K562 (cell line): ENCODE results near the gene LDB1. TPM values are rescaled to one million over a fixed set of nuclear protein-coding genes. Genes with fewer than 3 reads are reported as not detected.

Source experiments
- ARID1B ChIP-seq: fragments of 450-650 bp; IDR thresholded peaks from 2 replicates; pipeline ENCODE4 v1.6.1; 2016; ENCODE audit warnings: antibody characterized with exemption, mild to moderate bottlenecking, inconsistent platforms
- ATF1 ChIP-seq, 2 experiments: fragments of 450-650 bp in 1 of 2; IDR thresholded peaks; 2 replicates each; pipeline ENCODE4 v1.6.1; 2016; ENCODE audit warnings: missing compliant biosample characterization in 1 of 2, missing genetic modification characterization in 1 of 2
- BACH1 ChIP-seq: fragments of 200-800 bp; sonication (Bioruptor generic); IDR thresholded peaks from 2 replicates; pipeline ENCODE4 v1.6.1; 2016; ENCODE audit warnings: missing genetic modification characterization, missing compliant biosample characterization
- EGR1 ChIP-seq: fragments of 450-650 bp; conservative IDR thresholded peaks from 2 replicates; pipeline ENCODE4 v1.6.1; 2017; ENCODE audit warnings: mild to moderate bottlenecking
- IRF2 ChIP-seq: sonication (generic); formaldehyde crosslinking; IDR thresholded peaks from 2 replicates; pipeline ENCODE4 v1.8.1; 2022; ENCODE audit warnings: mild to moderate bottlenecking, missing genetic modification reagents
- LEF1 ChIP-seq: fragments of 450-650 bp; IDR thresholded peaks from 2 replicates; pipeline ENCODE4 v1.6.1; 2016; ENCODE audit warnings: mild to moderate bottlenecking
- MTA2 ChIP-seq: fragments of 450-650 bp; IDR thresholded peaks from 2 replicates; pipeline ENCODE4 v1.6.1; 2016; ENCODE audit warnings: low read depth
- MTA3 ChIP-seq: fragments of 450-650 bp; formaldehyde crosslinking; IDR thresholded peaks from 2 replicates; pipeline ENCODE4 v1.6.1; 2017; ENCODE audit warnings: mild to moderate bottlenecking, borderline replicate concordance
- MYNN ChIP-seq, 2 experiments: sonication (generic); formaldehyde crosslinking in 1 of 2; IDR thresholded peaks; 2 replicates each; pipeline versions ENCODE4 v1.5.0 to v1.6.1; 2016 to 2020; ENCODE audit warnings: antibody characterized with exemption in 1 of 2, missing genetic modification reagents in 1 of 2
- NFIC ChIP-seq: fragments of 450-650 bp; IDR thresholded peaks from 2 replicates; pipeline ENCODE4 v1.6.1; 2017; ENCODE audit warnings: mild to moderate bottlenecking, inconsistent platforms
- POLR2A ChIP-seq: fragments of 450-650 bp; conservative IDR thresholded peaks from 2 replicates; pipeline ENCODE4 v1.6.1; 2016
- RAD51 ChIP-seq: fragments of 450-650 bp; IDR thresholded peaks from 2 replicates; pipeline ENCODE4 v1.7.1; 2016; ENCODE audit warnings: low read depth, mild to moderate bottlenecking, borderline replicate concordance
- SMARCA4 ChIP-seq: fragments of 450-650 bp; IDR thresholded peaks from 2 replicates; pipeline ENCODE4 v1.6.1; 2016
- SMC3 ChIP-seq: conservative IDR thresholded peaks from 2 replicates; pipeline ENCODE4 v1.6.1; 2011; ENCODE audit warnings: low read depth, low read length, improper control_type of control experiment; ENCODE audit not compliant: insufficient read depth
- SP1 ChIP-seq: sonication (generic); formaldehyde crosslinking; IDR thresholded peaks from 2 replicates; pipeline ENCODE4 v1.8.1; 2022; ENCODE audit warnings: mild to moderate bottlenecking, missing genetic modification reagents
- TAF7 ChIP-seq: fragments of 450-650 bp; IDR thresholded peaks from 2 replicates; pipeline ENCODE4 v1.6.1; 2016; ENCODE audit warnings: missing genetic modification characterization, missing compliant biosample characterization
- XRCC5 ChIP-seq: fragments of 200-400 bp; formaldehyde crosslinking; IDR thresholded peaks from 2 replicates; pipeline ENCODE4 v1.6.1; 2017; ENCODE audit warnings: low read depth, mild to moderate bottlenecking, low read length
- ZNF133 ChIP-seq: fragments of 250-450 bp; sonication (Bioruptor Pico); IDR thresholded peaks from 2 replicates; pipeline ENCODE4 v1.4.0; 2020; ENCODE audit warnings: mild to moderate bottlenecking
- ZNF165 ChIP-seq: fragments of 250-450 bp; sonication (Bioruptor Pico); IDR thresholded peaks from 2 replicates; pipeline ENCODE4 v1.4.0; 2020; ENCODE audit warnings: borderline replicate concordance
- ZNF212 ChIP-seq: fragments of 450-650 bp; formaldehyde crosslinking; IDR thresholded peaks from 2 replicates; pipeline ENCODE4 v1.4.0; 2020; ENCODE audit warnings: mild to moderate bottlenecking
- ZNF263 ChIP-seq: sonication (generic); formaldehyde crosslinking; IDR thresholded peaks from 2 replicates; pipeline ENCODE4 v1.8.0; 2022; ENCODE audit warnings: mild to moderate bottlenecking, missing genetic modification reagents, borderline replicate concordance
- ZNF280B ChIP-seq: fragments of 250-450 bp; sonication (Bioruptor Pico); IDR thresholded peaks from 2 replicates; pipeline ENCODE4 v1.5.1; 2021; ENCODE audit warnings: mild to moderate bottlenecking
- ZNF324 ChIP-seq: fragments of 250-450 bp; sonication (Bioruptor Pico); IDR thresholded peaks from 2 replicates; pipeline ENCODE4 v1.4.0; 2020; ENCODE audit warnings: mild to moderate bottlenecking
- ZNF449 ChIP-seq: fragments of 250-450 bp; sonication (Bioruptor Pico); IDR thresholded peaks from 2 replicates; pipeline ENCODE4 v1.8.0; 2022; ENCODE audit warnings: moderate library complexity, mild to moderate bottlenecking, inconsistent platforms
- ZNF717 ChIP-seq: fragments of 250-450 bp; sonication (Bioruptor Pico); IDR thresholded peaks from 2 replicates; pipeline ENCODE4 v1.5.0; 2021
- ZNF766 ChIP-seq: fragments of 200-800 bp; sonication (Bioruptor generic); conservative IDR thresholded peaks from 2 replicates; pipeline ENCODE4 v1.6.1; 2016; ENCODE audit warnings: missing genetic modification characterization, missing compliant biosample characterization
- polyA plus RNA-seq, 8 experiments: library from polyadenylated mRNA; depleted of rRNA in 4 of 8; stranded (reverse) in 5 of 8; unstranded in 3 of 8; fragments of >200 nt; fragmentation: Nextera tagmentation in 2 of 8; fragmentation: Illumina TruSeq in 1 of 8; extraction: Ambion mirVana in 2 of 8; extraction: Trizol in 1 of 8; gene quantifications; 2 replicates each; pipeline versions ENCODE4 v1.2.1 to v1.2.3, GENCODE V29; 2011 to 2014; ENCODE audit warnings: inconsistent platforms in 1 of 8, missing spikeins in 1 of 8
- total RNA-seq, 7 experiments: library from RNA; depleted of rRNA in 6 of 7; stranded (reverse); fragments of >200 nt in 6 of 7; fragmentation: Illumina TruSeq in 2 of 7; extraction: Trizol in 2 of 7; gene quantifications; 2 replicates each; pipeline versions ENCODE4 v1.2.1 to v1.2.3, GENCODE V29; 2011 to 2021; ENCODE audit warnings: low replicate concordance in 1 of 7
- TF ChIP-seq, protein P1 (sequence below): fragments of 450-650 bp; IDR thresholded peaks from 2 replicates; pipeline ENCODE4 v1.6.1; 2016; ENCODE audit warnings: mild to moderate bottlenecking

The LDB1 gene
- total and polyA plus RNA-seq, 9 of the 15 experiments (the other 6 are each of a cell fraction or from before 2014, with no cell fraction given) = 1.9 to 137 (median 105) TPM

DNA sequence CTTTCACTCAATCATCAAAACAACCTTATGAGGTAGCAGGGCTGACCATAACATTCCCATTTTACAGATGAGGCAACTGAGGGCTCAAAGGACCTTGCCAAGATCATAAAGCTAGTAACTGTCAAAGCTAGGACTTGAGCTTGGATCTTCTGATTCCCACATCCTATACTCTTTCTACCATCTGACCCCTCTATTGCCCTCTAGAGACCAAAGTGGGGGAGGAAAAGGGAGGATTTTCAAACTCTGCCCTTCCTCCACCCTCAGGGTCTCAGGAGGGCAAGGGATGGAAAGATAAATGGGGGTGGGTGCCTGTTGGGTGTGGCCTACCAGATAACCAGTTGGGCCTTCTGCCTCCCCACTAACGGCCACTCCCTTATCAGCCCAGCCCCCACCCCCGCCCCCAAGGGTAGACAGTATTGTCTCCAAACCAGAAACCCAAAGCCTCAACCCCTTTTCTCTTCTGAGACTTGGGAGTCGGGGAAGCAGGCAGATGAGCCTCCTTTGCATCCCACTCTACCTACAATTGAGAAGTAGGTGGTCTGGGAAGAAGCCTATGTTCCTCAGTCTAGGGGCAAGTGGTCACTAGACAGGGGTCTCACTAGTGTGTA is 7.9 kb downstream of the LDB1 start (continued):
- TF ChIP-seq, protein P1, sequence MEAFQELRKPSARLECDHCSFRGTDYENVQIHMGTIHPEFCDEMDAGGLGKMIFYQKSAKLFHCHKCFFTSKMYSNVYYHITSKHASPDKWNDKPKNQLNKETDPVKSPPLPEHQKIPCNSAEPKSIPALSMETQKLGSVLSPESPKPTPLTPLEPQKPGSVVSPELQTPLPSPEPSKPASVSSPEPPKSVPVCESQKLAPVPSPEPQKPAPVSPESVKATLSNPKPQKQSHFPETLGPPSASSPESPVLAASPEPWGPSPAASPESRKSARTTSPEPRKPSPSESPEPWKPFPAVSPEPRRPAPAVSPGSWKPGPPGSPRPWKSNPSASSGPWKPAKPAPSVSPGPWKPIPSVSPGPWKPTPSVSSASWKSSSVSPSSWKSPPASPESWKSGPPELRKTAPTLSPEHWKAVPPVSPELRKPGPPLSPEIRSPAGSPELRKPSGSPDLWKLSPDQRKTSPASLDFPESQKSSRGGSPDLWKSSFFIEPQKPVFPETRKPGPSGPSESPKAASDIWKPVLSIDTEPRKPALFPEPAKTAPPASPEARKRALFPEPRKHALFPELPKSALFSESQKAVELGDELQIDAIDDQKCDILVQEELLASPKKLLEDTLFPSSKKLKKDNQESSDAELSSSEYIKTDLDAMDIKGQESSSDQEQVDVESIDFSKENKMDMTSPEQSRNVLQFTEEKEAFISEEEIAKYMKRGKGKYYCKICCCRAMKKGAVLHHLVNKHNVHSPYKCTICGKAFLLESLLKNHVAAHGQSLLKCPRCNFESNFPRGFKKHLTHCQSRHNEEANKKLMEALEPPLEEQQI = 0 out of 2 replicates have a peak, but pooled peaks have one; percentile 48
- TF ChIP-seq IRF2 (CRISPR knock-in tag) (no peak), POLR2A (peak; percentile 84), TAF7 (no peak), MYNN (IDR thresholded peaks at IDR 0.05) (peak; percentile 76; the same call in 1 of the 2 replicates), MYNN (CRISPR knock-in tag; IDR thresholded peaks at IDR 0.05) (no peak), SMARCA4 (peak; percentile 77), SMC3 (peak; percentile 21; the same call in 1 of the 2 replicates), ZNF165 (CRISPR knock-in tag) (no peak), MTA3 (peak; percentile 58; the same call in 1 of the 2 replicates), ZNF280B (CRISPR knock-in tag) (no peak), BACH1 (tag) (no peak), ZNF212 (CRISPR knock-in tag) (no peak), ZNF133 (CRISPR knock-in tag) (no peak), ARID1B (peak; percentile 89), EGR1 (peak; percentile 84), MTA2 (peak; percentile 73), XRCC5 (0 out of 2 replicates have a peak, but pooled peaks have one; percentile 45), LEF1 (peak; percentile 87), ZNF717 (CRISPR knock-in tag) (no peak), ZNF766 (CRISPR knock-in tag) (no peak), ZNF449 (no peak), NFIC (peak; percentile 73), SP1 (CRISPR knock-in tag) (peak; percentile 67), ZNF324 (no peak), ZNF263 (CRISPR knock-in tag) (peak; percentile 21; the same call in 1 of the 2 replicates), RAD51 (no peak), ATF1 (CRISPR knock-in tag; IDR thresholded peaks at IDR 0.05) (no peak), ATF1 (tag; IDR thresholded peaks at IDR 0.05) (0 out of 2 replicates have a peak, but pooled peaks have one; percentile 19)
